Measurements from ENCODE around the gene FSTL4.

DNA sequence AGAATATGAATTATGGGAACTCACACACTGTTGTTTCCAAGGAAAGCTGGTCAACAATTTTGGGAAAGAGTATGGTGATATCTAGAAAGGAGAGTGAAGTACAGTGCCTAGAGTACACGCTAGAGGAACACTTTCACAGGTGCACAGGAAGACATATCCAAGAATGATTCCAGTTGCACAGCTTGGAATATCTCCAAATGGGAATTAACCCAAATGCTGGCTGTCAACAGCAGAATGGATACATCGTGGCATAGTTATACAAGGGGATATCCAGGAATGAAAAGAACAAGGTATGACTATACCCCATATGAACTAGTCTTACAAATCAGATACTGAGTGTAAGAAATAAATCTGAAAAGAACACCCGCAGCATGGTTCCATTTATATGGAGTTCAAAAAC is 231.3 kb downstream of the FSTL4 start:
- TF ChIP-seq, protein P1, sequence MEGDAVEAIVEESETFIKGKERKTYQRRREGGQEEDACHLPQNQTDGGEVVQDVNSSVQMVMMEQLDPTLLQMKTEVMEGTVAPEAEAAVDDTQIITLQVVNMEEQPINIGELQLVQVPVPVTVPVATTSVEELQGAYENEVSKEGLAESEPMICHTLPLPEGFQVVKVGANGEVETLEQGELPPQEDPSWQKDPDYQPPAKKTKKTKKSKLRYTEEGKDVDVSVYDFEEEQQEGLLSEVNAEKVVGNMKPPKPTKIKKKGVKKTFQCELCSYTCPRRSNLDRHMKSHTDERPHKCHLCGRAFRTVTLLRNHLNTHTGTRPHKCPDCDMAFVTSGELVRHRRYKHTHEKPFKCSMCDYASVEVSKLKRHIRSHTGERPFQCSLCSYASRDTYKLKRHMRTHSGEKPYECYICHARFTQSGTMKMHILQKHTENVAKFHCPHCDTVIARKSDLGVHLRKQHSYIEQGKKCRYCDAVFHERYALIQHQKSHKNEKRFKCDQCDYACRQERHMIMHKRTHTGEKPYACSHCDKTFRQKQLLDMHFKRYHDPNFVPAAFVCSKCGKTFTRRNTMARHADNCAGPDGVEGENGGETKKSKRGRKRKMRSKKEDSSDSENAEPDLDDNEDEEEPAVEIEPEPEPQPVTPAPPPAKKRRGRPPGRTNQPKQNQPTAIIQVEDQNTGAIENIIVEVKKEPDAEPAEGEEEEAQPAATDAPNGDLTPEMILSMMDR (IDR thresholded peaks at IDR 0.05), result no peak
- TF ChIP-seq POLR2A (IDR thresholded peaks at IDR 0.05), result no peak

Data from lower leg skin (tissue), 3 donors.